Left ventricle myocardium inferior (tissue), 1 donor: ENCODE data around the gene HLA-DOA. TPM values are rescaled to one million over a fixed set of nuclear protein-coding genes. Genes with fewer than 3 reads are reported as not detected.

Experiments
- DNase-seq: peaks from one replicate; pipeline ENCODE4 v3.0.0-alpha.2; 2020
- H3K27ac ChIP-seq: fragments of 200-600 bp; replicated peaks from 2 replicates; pipeline ENCODE4 v1.8.0; 2021
- H3K27me3 ChIP-seq: fragments of 200-600 bp; 2 replicates; pipeline ENCODE4 v1.8.0; 2021; ENCODE audit warnings: low read depth
- H3K36me3 ChIP-seq: fragments of 200-600 bp; 2 replicates; pipeline ENCODE4 v1.8.0; 2021
- H3K4me1 ChIP-seq: fragments of 200-600 bp; 2 replicates; pipeline ENCODE4 v1.8.0; 2021
- H3K4me3 ChIP-seq: fragments of 200-600 bp; 2 replicates; pipeline ENCODE4 v1.8.0; 2021; ENCODE audit warnings: mild to moderate bottlenecking, moderate library complexity
- H3K9me3 ChIP-seq: fragments of 200-600 bp; replicated peaks from 2 replicates; pipeline ENCODE4 v1.8.0; 2021
- CTCF ChIP-seq: fragments of 200-600 bp; IDR thresholded peaks from 2 replicates; pipeline ENCODE4 v1.8.0; 2021; ENCODE audit warnings: antibody characterized with exemption, mild to moderate bottlenecking, borderline replicate concordance
- intact Hi-C: fragments of 100-400 bp; cut with micrococcal nuclease; formaldehyde crosslinking; loops from one replicate; pipeline ENCODE4 v1.11.0; 2022
- total RNA-seq: library from RNA; stranded (reverse); fragmentation: NEBNext Ultra II Directional; extraction: Animal tissue kit (Norgen Biotek cat#: 25700); gene quantifications from one replicate; pipeline ENCODE4 v1.2.1, GENCODE V29; 2021
- donor health status: DM: no; HTN: yes; CAD: no; lungs with severe emphysema.

The HLA-DOA gene
- total RNA-seq, 1 donor from 2014 or later = 1.8 TPM

- H3K27ac ChIP-seq = peak overlapping the region; percentile 100
- peaks cover 84% of the 10 kb centered on the region for H3K4me1 ChIP-seq
- peak overlapping the region; percentile 100 for H3K4me3 ChIP-seq
- intact Hi-C loops = no loop called here
- H3K9me3 ChIP-seq = no peaks in the 10 kb centered on the region
- peaks cover 77% of the 10 kb centered on the region for H3K36me3 ChIP-seq
- H3K27me3 ChIP-seq = no peaks in the 10 kb centered on the region
- no peak for DNase-seq
- no peak for TF ChIP-seq CTCF
These were observed 34.7 kb downstream of the HLA-DOA start for GRCh38 chr6:32974541-32975308.

GRCh38 chr6:32974016-32974333 is 35.4 kb downstream of the HLA-DOA start:
- Histone ChIP-seq H3K4me1 (peaks cover 86% of the 10 kb centered on the region), H3K36me3 (peaks cover 69% of the 10 kb centered on the region)
- intact Hi-C loops = no loop called here

GRCh38 chr6:32973144-32974015 is 36.0 kb downstream of the HLA-DOA start:
- Histone ChIP-seq H3K4me3 (peak overlapping the region; percentile 100), H3K36me3 (peaks cover 63% of the 10 kb centered on the region), H3K27ac (peak overlapping the region; percentile 100), H3K4me1 (peaks cover 83% of the 10 kb centered on the region), H3K9me3 (no peaks in the 10 kb centered on the region), H3K27me3 (no peaks in the 10 kb centered on the region)
- no peak for DNase-seq
- no peak for TF ChIP-seq CTCF
- intact Hi-C loops = no loop called here

More at GRCh38 chr6:32974016-32974333, 35.4 kb downstream of the HLA-DOA start:
- H3K27me3 ChIP-seq = no peaks in the 10 kb centered on the region
- H3K27ac ChIP-seq = peak overlapping the region; percentile 100
- no peaks in the 10 kb centered on the region for H3K9me3 ChIP-seq
- no peak for TF ChIP-seq CTCF
- H3K4me3 ChIP-seq = peak overlapping the region; percentile 100
- DNase-seq = no peak

- Histone ChIP-seq H3K4me3 (peak overlapping the region; percentile 100), H3K9me3 (no peaks in the 10 kb centered on the region), H3K27ac (peak overlapping the region; percentile 100), H3K27me3 (no peaks in the 10 kb centered on the region), H3K4me1 (peaks cover 81% of the 10 kb centered on the region), H3K36me3 (peaks cover 55% of the 10 kb centered on the region)
- DNase-seq = no peak
- intact Hi-C loops = no loop called here
- no peak for TF ChIP-seq CTCF
These were observed 36.8 kb downstream of the HLA-DOA start for GRCh38 chr6:32972353-32973143.

- Histone ChIP-seq H3K27ac (peak overlapping the region; percentile 100), H3K9me3 (no peaks in the 10 kb centered on the region), H3K27me3 (no peaks in the 10 kb centered on the region), H3K4me1 (peaks cover 81% of the 10 kb centered on the region), H3K4me3 (peak overlapping the region; percentile 100), H3K36me3 (peaks cover 47% of the 10 kb centered on the region)
- TF ChIP-seq CTCF = peak; percentile 18
- intact Hi-C loops = no loop called here
- peak; percentile 99 for DNase-seq
These were observed 37.6 kb downstream of the HLA-DOA start for GRCh38 chr6:32971581-32972352.
